AG04449 (cell line): ENCODE measurements around the gene NCOA1.

Experiments used
- CTCF ChIA-PET: fragments of 350-600 bp; formaldehyde crosslinking; extraction: SDS; loops from one replicate; lab custom pipeline; 2021; ENCODE audit warnings: antibody characterized with exemption; lab: Yijun Ruan, JAX
- POLR2A ChIA-PET: fragments of 400-600, 350-600 bp; formaldehyde crosslinking; extraction: SDS; loops from one replicate; lab custom pipeline; 2020; ENCODE audit warnings: antibody characterized with exemption, inconsistent platforms; lab: Yijun Ruan, JAX
- DNase-seq: peaks from one replicate; pipeline ENCODE4 v3.0.0-alpha.2; 2010; ENCODE audit warnings: low read depth, low spot score
- H3K4me3 ChIP-seq: 2 replicates; pipeline ENCODE4 v1.5.1; 2011; ENCODE audit warnings: low read depth, mild to moderate bottlenecking, control low read depth, low read length
- CTCF ChIP-seq: IDR thresholded peaks from one replicate; pipeline ENCODE4 v1.5.1; 2011; ENCODE audit warnings: mild to moderate bottlenecking, moderate library complexity, low read length, control low read depth, inconsistent platforms; ENCODE audit not compliant: insufficient read depth; ENCODE audit errors: missing control alignments

NCOA1 gene

GRCh38 chr2:24690524-24690923, 199.5 kb downstream of the NCOA1 start:
- no peak for DNase-seq
- no peak overlapping the region for H3K4me3 ChIP-seq
- TF ChIP-seq CTCF, result no peak
- ChIA-PET CTCF (no interaction called here), POLR2A (no interaction called here)

DNA sequence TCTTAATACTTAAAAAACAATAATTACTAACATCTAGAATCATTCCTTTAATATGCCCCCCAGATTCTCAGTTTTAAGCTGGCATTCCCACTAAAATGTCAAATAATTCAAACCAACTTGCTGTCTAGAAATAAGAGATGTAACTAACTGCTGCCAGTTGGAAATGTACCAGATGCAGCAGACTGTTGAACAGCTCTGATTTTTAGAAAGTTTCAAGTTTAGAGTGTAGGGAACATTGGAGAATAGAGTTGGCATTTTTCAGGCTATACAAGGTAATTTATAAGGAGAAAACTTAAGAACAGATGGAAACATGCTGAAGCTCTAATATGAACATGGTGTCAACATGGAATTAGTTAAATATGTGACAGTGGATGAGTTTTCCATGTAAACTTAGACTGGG, 200.8 kb downstream of the NCOA1 start:
- DNase-seq, result no peak
- ChIA-PET POLR2A (no interaction called here), CTCF (no interaction called here)
- no peak for TF ChIP-seq CTCF
- H3K4me3 ChIP-seq, result no peak overlapping the region

- no peak for TF ChIP-seq CTCF
These were observed 206.7 kb downstream of the NCOA1 start for GRCh38 chr2:24697792-24698191.

GRCh38 chr2:24702800-24703199, 211.7 kb downstream of the NCOA1 start:
- no peak for TF ChIP-seq CTCF
- DNase-seq, result peak; percentile 59
- H3K4me3 ChIP-seq, result no peak overlapping the region
- POLR2A ChIA-PET, result no interaction called here
- CTCF ChIA-PET, result no interaction called here

More at GRCh38 chr2:24697792-24698191, 206.7 kb downstream of the NCOA1 start:
- POLR2A ChIA-PET, result no interaction called here
- CTCF ChIA-PET, result no interaction called here
- H3K4me3 ChIP-seq, result no peak overlapping the region
- no peak for DNase-seq

DNA sequence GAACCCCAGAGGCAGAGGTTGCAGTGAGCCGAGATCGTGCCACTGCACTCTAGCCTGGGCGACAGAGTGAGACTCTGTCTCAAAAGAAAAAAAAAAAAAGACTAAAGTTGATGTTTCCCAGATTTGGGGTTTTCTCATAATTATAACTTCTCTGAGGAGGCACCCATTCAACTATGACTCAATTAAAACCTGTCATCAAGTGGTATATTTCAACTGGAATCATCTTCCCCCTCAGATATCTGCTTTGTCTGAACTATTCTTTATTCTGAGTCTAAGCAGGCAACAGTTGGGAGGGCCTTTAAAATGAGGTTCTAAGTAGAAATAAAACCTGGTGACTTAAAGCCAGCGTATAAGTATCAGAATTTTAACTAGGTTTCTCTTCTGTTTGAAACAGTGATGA, 213.6 kb downstream of the NCOA1 start:
- no peak for TF ChIP-seq CTCF
- no peak overlapping the region for H3K4me3 ChIP-seq
- ChIA-PET POLR2A (no interaction called here), CTCF (no interaction called here)
- DNase-seq, result no peak

DNA sequence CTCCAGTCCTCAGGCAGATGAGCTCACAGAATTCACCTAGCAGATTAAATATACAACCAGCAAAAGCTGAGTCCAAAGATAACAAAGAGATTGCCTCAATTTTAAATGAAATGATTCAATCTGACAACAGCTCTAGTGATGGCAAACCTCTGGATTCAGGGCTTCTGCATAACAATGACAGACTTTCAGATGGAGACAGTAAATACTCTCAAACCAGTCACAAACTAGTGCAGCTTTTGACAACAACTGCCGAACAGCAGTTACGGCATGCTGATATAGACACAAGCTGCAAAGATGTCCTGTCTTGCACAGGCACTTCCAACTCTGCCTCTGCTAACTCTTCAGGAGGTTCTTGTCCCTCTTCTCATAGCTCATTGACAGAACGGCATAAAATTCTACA, 216.1 kb downstream of the NCOA1 start:
- CTCF ChIA-PET, result interaction anchor here (1.9 kb wide), 1 partner anchor 86 kb away, joined by 4 read pairs; the partner anchor contains the start of genes CENPO and PTRHD1
- no peak for TF ChIP-seq CTCF
- no peak for DNase-seq
- POLR2A ChIA-PET, result no interaction called here
- no peak overlapping the region for H3K4me3 ChIP-seq
